NCI-H82 (cell line): Measurements from ENCODE around the gene CEMIP2.

ENCODE experiments used
- DNase-seq: peaks from one replicate; lab custom pipeline; 2025; lab: John Stamatoyannopoulos, UW

Gene CEMIP2

GRCh38 chr9:71638627-71639026 lies 129.7 kb downstream of the CEMIP2 start:
- DNase-seq: no peak

- DNase-seq: no peak
These were observed 130.4 kb downstream of the CEMIP2 start for GRCh38 chr9:71637926-71638325.

DNA sequence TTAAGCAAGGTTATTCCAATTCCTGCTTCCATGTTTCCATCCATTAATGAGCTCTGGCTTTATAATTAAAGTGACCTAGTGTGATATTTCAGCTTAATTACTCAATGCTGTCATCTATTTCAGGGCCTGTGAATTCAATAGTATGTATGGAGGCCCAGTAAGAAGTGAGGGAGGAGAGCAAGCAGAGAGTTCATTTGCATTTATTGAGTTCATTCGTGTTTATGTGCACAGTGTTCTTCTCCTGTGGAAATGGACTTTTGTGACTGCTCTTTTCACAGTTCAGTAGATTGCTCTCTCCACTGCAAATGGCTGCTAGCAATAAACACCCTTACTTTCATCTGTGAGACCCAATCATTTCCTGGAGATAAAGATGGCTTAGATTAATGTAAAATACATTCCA lies 130.9 kb downstream of the CEMIP2 start:
- no peak for DNase-seq

- no peak for DNase-seq
These were observed 132.0 kb downstream of the CEMIP2 start for GRCh38 chr9:71636143-71636839.

DNA sequence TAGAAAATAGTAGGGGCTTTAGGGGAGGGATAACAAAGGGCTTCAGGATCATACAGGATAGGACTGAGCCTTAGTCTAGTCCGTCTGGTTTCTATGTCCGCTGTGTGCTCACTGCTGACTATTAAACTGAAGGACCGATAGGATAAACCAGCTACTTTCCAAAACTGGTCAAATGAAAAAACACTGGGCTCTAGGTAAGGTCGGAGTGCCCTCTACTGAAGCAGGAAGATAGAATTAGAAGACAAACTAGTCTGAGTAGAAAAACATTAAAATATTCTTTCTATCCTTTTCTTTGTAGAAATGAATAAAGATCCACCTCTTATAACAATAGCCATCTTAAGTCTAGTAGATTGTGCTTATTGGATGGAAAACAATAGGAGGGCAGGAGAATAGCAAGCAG lies 133.6 kb downstream of the CEMIP2 start:
- DNase-seq: no peak
